T-helper 22 cell (primary cell): ENCODE measurements around the gene GGTLC3.
"Not testable (repeated sequence)": the region's sequence is repeated elsewhere in the genome, so short reads cannot be mapped to it uniquely, and the experiment has no call there.

Experiments
- DNase-seq: peaks from one replicate; pipeline ENCODE4 v3.0.0-alpha.2; 2020; ENCODE audit warnings: low read depth

Gene GGTLC3

DNA sequence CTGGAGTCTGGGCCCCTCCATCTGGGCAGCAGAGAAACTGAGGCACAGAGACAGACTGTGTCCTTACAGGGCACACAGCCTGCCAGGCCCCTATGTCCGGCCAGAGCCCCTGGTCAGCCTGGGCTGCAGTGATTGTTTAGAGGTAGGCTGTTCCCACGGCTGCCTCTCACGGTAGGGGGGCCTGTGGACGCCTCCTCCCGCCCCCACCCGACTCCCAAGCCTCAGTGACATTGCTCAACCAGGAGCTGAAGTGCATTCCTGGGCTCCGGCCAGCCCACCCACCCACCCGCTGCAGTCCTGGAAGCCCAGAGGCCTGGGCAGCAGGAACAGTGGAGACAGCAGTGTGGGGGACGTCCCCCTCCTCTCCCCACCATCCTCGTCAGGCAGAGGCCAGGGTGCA lies 4.5 kb downstream of the GGTLC3 start:
- not testable (repeated sequence) for DNase-seq

GRCh38 chr22:18512378-18512777 lies 5.6 kb downstream of the GGTLC3 start:
- DNase-seq: not testable (repeated sequence)

- DNase-seq: not testable (repeated sequence)
These were observed 6.6 kb downstream of the GGTLC3 start for GRCh38 chr22:18511327-18511726.

- not testable (repeated sequence) for DNase-seq
These were observed 21.7 kb downstream of the GGTLC3 start for GRCh38 chr22:18496227-18496626.
